ENCODE data around the gene CCDC40. TPM values are rescaled to one million over a fixed set of nuclear protein-coding genes. Genes with fewer than 3 reads are reported as not detected.

Gene CCDC40
- total and polyA plus RNA-seq, 2 of the 13 experiments (the other 11 are each of a cell fraction or from before 2014, with no cell fraction given), result 4.1 to 5.5 TPM

GRCh38 chr17:80147035-80147822 is 110.8 kb downstream of the CCDC40 start, which contains the start of gene EIF4A3 (continued):
- TF ChIP-seq, protein P1, sequence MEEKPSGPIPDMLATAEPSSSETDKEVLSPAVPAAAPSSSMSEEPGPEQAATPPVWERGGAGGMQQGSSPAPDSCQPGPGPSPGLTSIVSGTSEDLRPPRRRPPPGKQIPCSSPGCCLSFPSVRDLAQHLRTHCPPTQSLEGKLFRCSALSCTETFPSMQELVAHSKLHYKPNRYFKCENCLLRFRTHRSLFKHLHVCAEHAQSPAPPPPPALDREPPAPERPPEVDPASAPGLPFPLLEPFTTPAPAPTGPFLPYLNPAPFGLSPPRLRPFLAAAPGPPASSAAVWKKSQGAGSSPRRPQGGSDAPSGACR (CRISPR knock-in tag; IDR thresholded peaks at IDR 0.05), result no peak
- TF ChIP-seq POLR2A (IDR thresholded peaks at IDR 0.05; ENCODE audit: insufficient read depth in 1 of 2, low read depth in 2 of 2, low read length in 2 of 2), result peak; percentile 65 to 96
- TF ChIP-seq MLLT10 (CRISPR knock-in tag; IDR thresholded peaks at IDR 0.05), result no peak
- TF ChIP-seq, protein P2, sequence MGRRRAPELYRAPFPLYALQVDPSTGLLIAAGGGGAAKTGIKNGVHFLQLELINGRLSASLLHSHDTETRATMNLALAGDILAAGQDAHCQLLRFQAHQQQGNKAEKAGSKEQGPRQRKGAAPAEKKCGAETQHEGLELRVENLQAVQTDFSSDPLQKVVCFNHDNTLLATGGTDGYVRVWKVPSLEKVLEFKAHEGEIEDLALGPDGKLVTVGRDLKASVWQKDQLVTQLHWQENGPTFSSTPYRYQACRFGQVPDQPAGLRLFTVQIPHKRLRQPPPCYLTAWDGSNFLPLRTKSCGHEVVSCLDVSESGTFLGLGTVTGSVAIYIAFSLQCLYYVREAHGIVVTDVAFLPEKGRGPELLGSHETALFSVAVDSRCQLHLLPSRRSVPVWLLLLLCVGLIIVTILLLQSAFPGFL (CRISPR knock-in tag; IDR thresholded peaks at IDR 0.05), result peak; percentile 73; the same call in 1 of the 2 replicates
- peak; percentile 91 for TF ChIP-seq TAF1 (CRISPR knock-in tag; IDR thresholded peaks at IDR 0.05)
- TF ChIP-seq HNF4A (CRISPR knock-in tag; IDR thresholded peaks at IDR 0.05), result peak; percentile 36; the same call in 1 of the 2 replicates
- peak; percentile 98 for TF ChIP-seq ZNF441 (CRISPR knock-in tag; IDR thresholded peaks at IDR 0.05; ENCODE audit: borderline replicate concordance)
- TF ChIP-seq, protein P3, sequence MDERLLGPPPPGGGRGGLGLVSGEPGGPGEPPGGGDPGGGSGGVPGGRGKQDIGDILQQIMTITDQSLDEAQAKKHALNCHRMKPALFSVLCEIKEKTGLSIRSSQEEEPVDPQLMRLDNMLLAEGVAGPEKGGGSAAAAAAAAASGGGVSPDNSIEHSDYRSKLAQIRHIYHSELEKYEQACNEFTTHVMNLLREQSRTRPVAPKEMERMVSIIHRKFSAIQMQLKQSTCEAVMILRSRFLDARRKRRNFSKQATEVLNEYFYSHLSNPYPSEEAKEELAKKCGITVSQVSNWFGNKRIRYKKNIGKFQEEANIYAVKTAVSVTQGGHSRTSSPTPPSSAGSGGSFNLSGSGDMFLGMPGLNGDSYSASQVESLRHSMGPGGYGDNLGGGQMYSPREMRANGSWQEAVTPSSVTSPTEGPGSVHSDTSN (CRISPR knock-in tag; IDR thresholded peaks at IDR 0.05), result no peak
- peak; percentile 65 for TF ChIP-seq ZNF891 (CRISPR knock-in tag; IDR thresholded peaks at IDR 0.05)
- TF ChIP-seq ZNF740 (CRISPR knock-in tag; IDR thresholded peaks at IDR 0.05), result 0 out of 2 replicates have a peak, but pooled peaks have one; percentile 54
- TF ChIP-seq, protein P4, sequence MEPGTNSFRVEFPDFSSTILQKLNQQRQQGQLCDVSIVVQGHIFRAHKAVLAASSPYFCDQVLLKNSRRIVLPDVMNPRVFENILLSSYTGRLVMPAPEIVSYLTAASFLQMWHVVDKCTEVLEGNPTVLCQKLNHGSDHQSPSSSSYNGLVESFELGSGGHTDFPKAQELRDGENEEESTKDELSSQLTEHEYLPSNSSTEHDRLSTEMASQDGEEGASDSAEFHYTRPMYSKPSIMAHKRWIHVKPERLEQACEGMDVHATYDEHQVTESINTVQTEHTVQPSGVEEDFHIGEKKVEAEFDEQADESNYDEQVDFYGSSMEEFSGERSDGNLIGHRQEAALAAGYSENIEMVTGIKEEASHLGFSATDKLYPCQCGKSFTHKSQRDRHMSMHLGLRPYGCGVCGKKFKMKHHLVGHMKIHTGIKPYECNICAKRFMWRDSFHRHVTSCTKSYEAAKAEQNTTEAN (CRISPR knock-in tag; conservative IDR thresholded peaks at IDR 0.05), result peak; percentile 70; the same call in 1 of the 2 replicates
- TF ChIP-seq NFE2 (CRISPR knock-in tag; IDR thresholded peaks at IDR 0.05), result no peak
- TF ChIP-seq ZNF264 (CRISPR knock-in tag; IDR thresholded peaks at IDR 0.05), result peak; percentile 74
- no peak for TF ChIP-seq SNRNP70 (IDR thresholded peaks at IDR 0.05; ENCODE audit: low read depth, low read length)
- TF ChIP-seq KLF9 (CRISPR knock-in tag; IDR thresholded peaks at IDR 0.05; ENCODE audit: low read depth), result peak; percentile 89
- no peak for TF ChIP-seq SKIL (CRISPR knock-in tag; IDR thresholded peaks at IDR 0.05; ENCODE audit: borderline replicate concordance)
- peak; percentile 41; the same call in 1 of the 2 replicates for TF ChIP-seq ZBED4 (CRISPR knock-in tag; IDR thresholded peaks at IDR 0.05; ENCODE audit: borderline replicate concordance)
- TF ChIP-seq CBFB (CRISPR knock-in tag; IDR thresholded peaks at IDR 0.05), result peak; percentile 71; the same call in 1 of the 2 replicates
- TF ChIP-seq ZNF703 (CRISPR knock-in tag; IDR thresholded peaks at IDR 0.05; ENCODE audit: borderline replicate concordance), result no peak; the same call in 1 of the 2 replicates
